Measurements from ENCODE around the gene DTNB.

GRCh38 chr2:25481381-25482300, 191.7 kb downstream of the DTNB start:
- no peak for TF ChIP-seq CTCF (IDR thresholded peaks at IDR 0.05; ENCODE audit: poor library complexity, severe bottlenecking)
- no peak for TF ChIP-seq RAD21 (conservative IDR thresholded peaks at IDR 0.05)
- no peak for TF ChIP-seq TAF1 (IDR thresholded peaks at IDR 0.05; ENCODE audit: low read depth)
- TF ChIP-seq POLR2AphosphoS5 (IDR thresholded peaks at IDR 0.05), result no peak
- TF ChIP-seq EZH2 (IDR thresholded peaks at IDR 0.05; ENCODE audit: borderline replicate concordance, insufficient read depth, low read length, poor library complexity, severe bottlenecking), result no peak
